ENCODE data around the gene FBXW8.

Gene FBXW8

GRCh38 chr12:117061555-117062079 is 150.9 kb downstream of the FBXW8 start:
- FAIRE-seq: no peak

GRCh38 chr12:117063162-117063911 is 152.6 kb downstream of the FBXW8 start:
- no peak for FAIRE-seq

GRCh38 chr12:117064049-117064448 is 153.3 kb downstream of the FBXW8 start:
- FAIRE-seq: no peak

- no peak for FAIRE-seq
Observed at GRCh38 chr12:117064596-117064995, 153.8 kb downstream of the FBXW8 start.

GRCh38 chr12:117067016-117067415 is 156.3 kb downstream of the FBXW8 start:
- no peak for FAIRE-seq

GRCh38 chr12:117067638-117068037 is 156.9 kb downstream of the FBXW8 start:
- FAIRE-seq: no peak

GRCh38 chr12:117068492-117068891 is 157.7 kb downstream of the FBXW8 start:
- FAIRE-seq: no peak

- FAIRE-seq: no peak
Observed at GRCh38 chr12:117069101-117069797, 158.5 kb downstream of the FBXW8 start.

GRCh38 chr12:117069926-117070900 is 159.5 kb downstream of the FBXW8 start:
- no peak for FAIRE-seq

- FAIRE-seq: no peak
Observed at GRCh38 chr12:117071009-117071408, 160.3 kb downstream of the FBXW8 start.

GRCh38 chr12:117072106-117072505 is 161.4 kb downstream of the FBXW8 start:
- no peak for FAIRE-seq

- FAIRE-seq: no peak
Observed at GRCh38 chr12:117072736-117073490, 162.2 kb downstream of the FBXW8 start.

GRCh38 chr12:117073611-117074010 is 162.9 kb downstream of the FBXW8 start:
- no peak for FAIRE-seq

- no peak for FAIRE-seq
Observed at GRCh38 chr12:117076410-117077372, 165.9 kb downstream of the FBXW8 start.

- no peak for FAIRE-seq
Observed at GRCh38 chr12:117079487-117079886, 168.7 kb downstream of the FBXW8 start.

GRCh38 chr12:117080661-117081144 is 170.0 kb downstream of the FBXW8 start:
- no peak for FAIRE-seq
